ENCODE data around the gene ALDH1A3. TPM values are rescaled to one million over a fixed set of nuclear protein-coding genes. Genes with fewer than 3 reads are reported as not detected.

ALDH1A3 gene
- 23.6 and 30.6 TPM in 2 replicates for total RNA-seq

DNA sequence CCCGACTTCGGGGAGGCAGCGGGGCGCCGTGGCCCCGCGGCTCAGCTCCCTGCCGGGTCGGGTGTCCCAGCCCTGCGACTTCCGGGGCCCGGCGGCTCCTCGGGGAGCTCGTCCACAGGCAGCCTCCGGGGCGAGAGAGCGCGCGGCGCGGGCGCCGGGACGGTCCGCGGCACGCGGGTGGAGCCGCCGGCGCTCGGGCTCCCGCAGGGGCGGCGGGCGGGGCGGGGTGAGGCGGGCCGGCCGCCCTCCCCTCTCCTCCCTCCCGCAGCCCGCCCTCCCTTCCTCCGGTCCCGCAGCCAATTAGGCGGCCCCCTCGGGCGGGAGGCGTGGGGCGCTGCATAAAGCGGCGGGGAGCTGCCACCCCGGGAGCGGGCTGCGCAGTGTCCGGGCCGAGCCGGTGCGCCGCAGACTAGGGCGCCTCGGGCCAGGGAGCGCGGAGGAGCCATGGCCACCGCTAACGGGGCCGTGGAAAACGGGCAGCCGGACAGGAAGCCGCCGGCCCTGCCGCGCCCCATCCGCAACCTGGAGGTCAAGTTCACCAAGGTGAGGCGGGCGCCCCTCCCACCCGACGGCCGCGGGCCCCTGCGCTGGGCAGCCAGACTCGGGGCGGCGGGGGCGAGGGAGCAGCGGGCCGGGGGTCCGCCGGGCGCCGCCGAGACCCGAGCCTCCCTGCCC lies at the start of gene ALDH1A3:
ALDH1A3 (plus strand) TSS at position 368 of the 675 bp plus-strand sequence; CDS start at position 445, 77 bp downstream.

DNA sequence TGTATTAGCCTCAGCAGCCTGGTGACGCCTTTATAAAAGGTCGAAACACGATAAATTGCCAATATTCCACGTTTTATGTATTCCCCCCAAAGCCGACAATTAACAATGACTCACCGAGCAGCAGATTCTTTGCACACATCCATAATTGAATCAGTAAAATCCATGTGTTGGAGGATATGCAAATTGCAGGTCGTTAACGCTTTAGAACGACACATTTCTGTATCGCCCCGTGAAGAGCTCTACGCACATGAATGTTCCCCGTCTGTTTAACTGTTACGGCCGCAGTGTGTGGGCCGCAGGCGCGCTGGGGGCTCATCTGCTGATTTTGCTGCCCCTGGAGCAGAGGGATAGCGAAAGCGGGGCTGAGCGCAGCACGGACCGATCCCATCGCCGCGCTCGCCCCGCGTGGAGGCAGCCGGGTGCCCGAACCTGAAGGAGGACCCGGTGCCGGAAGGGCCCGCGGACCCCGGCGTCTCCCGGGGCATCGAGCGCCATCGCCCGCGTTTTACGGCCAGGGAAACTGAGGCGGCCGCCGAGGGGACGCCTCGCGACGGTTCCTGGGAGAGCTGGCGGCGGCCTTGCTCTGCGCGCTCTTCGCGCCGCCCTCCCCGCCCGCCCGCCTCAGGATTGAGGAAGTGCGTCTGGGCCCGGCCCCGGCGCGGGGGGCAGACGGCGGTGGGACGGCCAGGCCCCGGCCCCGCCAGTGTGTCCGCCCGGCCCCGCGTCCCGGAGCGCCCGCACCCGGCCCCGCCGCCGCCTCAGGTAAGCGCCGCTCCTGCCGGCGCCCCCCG lies 39.3 kb downstream of the ALDH1A3 start, which contains the start of gene LRRK1:
LRRK1 (plus strand) TSS at position 668 of the 791 bp plus-strand sequence. CDS start 5,276 bp downstream, outside the sequence.

Small RNAs within 50 kb of the gene (small RNA-seq; reads per million reads assigned to genes)
- not detected for gene AC015712.3

Other genes starting within 250 kb of the ALDH1A3 start
- gene LRRK1, start 39.5 kb downstream of the ALDH1A3 start, total RNA-seq: 10.0 and 16.2 TPM in 2 replicates

Measured in thoracic aorta endothelial cell (primary cell).